Stimulated activated CD4-positive, alpha-beta T cell treated with anti-CD3 and anti-CD28 coated beads, Interleukin-4, amount 100 ng/mL, for 24 hours (primary cell): ENCODE results near the gene HFE.
"Not testable (repeated sequence)": the region's sequence is repeated elsewhere in the genome, so short reads cannot be mapped to it uniquely, and the experiment has no call there.

Experiments
- DNase-seq: peaks from one replicate; pipeline ENCODE4 v3.0.0-alpha.2; 2020

Gene HFE

DNA sequence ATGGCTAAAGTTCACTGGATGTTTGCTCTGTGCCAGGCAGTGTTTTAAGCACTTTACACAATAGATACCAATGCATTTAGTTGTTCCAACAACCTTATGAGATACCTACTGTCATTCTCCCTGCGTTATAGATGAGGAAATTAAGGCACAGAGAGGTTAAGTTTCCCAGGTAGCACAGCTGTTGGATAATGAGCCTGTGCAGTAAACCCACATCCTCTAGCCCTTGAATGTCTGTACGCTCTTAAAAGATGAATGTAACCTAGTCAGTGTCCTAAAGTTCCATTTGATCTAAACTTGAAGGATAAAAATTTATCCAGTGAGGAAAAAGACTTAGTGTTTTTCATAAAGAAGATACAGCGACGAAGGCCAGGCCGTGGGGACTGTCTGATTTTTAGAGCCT is 28.0 kb downstream of the HFE start:
- no peak for DNase-seq

- no peak for DNase-seq
Observed at GRCh38 chr6:26116267-26116666, 29.0 kb downstream of the HFE start.

GRCh38 chr6:26118999-26119398 is 31.8 kb downstream of the HFE start:
- DNase-seq = no peak

GRCh38 chr6:26120115-26120514 is 32.9 kb downstream of the HFE start:
- DNase-seq = not testable (repeated sequence)

- DNase-seq = no peak
Observed at GRCh38 chr6:26120807-26121140, 33.5 kb downstream of the HFE start.

DNA sequence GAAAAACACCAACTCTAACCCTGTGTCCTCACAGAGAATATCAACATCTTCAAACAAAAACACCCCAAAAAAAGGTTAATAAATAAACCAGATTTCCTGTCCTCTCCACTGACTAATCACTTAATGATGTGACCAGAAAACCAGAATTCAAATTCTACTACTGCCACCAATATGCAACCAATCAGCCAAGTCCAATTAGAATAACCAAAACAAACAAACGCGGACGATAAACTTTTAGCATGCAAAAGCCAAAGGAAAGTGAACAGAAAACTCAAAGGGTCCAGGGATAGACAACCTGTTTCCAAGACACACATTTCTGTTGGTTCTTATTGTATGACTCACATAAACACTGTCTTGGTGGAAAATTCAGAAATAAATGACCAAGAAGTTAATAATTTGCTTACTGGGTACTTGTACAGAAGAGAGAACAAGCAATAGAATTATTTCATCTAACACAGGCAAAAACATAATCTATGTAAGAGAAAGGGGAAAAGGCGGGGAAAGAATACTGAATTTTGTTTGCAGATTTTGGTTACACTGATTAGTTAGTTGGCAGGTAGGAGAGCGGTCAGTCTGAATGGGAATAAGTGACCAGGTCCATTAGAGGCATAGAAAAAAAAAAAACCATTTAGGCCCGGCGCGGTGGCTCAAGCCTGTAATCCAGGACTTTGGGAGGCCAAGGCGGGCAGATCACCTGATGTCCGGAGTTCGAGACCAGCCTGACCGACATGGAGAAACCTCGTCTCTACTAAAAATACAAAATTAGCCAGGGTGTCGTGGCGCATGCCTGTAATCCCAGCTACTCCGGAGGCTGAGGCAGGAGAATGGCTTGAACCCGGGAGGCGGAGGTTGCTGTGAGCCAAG is 34.1 kb downstream of the HFE start:
- no peak for DNase-seq

DNA sequence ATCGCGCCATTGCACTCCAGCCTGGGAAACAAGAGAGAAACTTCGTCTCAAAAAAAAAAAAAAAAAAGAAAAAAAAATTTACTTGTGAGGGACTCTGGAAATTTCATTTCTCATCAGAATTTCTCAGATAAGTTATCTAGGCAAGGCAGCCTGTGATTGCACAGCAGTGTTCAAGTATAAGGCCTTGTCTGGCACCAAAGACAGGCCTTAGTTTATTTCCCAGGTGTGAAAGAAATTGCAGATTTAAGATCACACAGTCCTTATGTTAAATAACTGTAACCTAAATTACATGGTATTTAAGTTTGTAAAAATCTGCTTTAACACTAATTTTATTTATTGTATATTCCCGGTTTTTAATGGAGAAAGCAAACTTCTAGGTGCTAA is 34.8 kb downstream of the HFE start:
- no peak for DNase-seq

DNA sequence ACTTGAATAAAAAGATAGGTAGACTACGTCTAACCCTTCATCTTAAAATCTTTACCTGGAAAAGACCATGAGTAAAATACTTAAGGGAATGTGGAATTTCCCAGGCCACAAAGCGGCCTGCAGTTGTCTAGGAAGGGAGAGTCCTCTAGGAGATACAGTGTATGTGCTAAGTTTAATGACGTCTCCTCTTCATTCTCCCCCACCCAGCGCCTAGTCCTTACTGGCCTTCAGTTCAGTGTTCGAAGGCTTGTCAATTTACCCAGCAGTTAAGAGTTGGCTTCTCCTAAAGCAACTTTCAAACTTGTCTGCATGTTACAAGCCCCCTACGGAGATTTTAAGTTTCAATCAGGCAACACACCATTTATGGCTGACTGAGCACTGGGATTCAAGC is 35.2 kb downstream of the HFE start:
- DNase-seq = no peak

DNA sequence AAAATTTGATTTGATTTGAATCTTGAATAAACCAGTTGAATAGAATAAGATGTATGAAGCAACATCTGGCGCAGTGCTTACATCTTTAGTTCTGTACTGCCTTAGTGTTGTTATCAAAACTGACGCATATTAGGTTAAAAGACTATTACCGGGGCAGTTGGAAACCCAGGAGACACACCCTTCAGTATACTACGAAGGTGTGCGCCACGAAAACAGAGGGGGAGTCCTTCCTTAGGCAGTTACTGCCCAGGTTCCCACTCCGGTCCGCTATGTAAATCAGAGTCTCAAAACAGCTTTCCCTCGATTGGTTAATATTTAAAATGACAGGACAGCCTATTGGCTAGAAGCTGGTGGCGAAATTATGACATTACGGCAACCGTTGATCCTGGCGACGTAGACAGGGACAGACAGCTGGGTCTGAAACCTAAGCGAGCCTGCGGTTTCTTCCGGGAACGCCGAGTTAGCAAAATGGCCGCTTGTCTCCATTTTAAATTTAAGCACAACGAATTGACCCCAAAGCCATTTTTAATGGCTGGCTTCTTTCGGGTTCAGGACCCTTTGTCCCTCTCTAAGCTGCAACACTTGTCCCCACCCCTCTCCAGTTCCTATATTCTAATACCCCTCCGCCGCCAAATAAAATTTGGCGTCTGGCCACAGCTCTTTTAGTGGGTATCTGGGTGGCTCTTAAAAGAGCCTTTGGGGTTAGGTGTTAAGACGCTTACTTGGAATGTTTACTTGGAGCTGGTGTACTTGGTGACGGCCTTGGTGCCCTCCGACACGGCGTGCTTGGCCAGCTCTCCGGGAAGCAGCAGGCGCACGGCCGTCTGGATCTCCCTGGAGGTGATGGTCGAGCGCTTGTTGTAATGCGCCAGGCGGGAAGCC is 35.8 kb downstream of the HFE start:
- DNase-seq = peak; percentile 96

GRCh38 chr6:26123675-26123946 is 36.4 kb downstream of the HFE start:
- no peak for DNase-seq

DNA sequence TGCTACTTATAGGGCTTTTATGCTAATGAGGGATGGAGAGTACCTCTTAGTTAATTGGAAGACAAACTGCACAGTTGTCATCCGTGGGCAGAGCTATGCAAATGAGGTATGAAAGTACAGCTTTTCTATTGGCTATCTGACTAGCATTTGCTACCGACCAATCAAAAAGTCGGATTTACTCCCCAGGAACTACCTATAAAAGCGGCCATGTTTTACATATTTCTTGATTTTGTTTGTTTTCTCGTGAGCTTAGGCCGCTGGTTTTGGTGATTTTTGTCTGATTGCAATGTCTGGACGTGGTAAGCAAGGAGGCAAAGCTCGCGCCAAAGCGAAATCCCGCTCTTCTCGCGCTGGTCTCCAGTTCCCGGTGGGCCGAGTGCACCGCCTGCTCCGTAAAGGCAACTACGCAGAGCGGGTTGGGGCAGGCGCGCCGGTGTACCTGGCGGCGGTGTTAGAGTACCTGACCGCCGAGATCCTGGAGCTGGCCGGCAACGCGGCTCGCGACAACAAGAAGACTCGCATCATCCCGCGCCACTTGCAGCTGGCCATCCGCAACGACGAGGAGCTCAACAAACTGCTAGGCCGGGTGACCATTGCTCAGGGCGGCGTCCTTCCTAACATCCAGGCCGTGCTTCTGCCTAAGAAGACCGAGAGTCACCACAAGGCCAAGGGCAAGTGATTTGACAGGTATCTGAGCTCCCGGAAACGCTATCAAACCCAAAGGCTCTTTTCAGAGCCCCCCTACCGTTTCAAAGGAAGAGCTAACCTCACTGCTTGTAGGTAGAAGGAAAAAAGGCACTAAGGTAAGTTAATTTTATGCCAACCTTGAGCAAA is 36.9 kb downstream of the HFE start:
- DNase-seq = peak; percentile 81

DNA sequence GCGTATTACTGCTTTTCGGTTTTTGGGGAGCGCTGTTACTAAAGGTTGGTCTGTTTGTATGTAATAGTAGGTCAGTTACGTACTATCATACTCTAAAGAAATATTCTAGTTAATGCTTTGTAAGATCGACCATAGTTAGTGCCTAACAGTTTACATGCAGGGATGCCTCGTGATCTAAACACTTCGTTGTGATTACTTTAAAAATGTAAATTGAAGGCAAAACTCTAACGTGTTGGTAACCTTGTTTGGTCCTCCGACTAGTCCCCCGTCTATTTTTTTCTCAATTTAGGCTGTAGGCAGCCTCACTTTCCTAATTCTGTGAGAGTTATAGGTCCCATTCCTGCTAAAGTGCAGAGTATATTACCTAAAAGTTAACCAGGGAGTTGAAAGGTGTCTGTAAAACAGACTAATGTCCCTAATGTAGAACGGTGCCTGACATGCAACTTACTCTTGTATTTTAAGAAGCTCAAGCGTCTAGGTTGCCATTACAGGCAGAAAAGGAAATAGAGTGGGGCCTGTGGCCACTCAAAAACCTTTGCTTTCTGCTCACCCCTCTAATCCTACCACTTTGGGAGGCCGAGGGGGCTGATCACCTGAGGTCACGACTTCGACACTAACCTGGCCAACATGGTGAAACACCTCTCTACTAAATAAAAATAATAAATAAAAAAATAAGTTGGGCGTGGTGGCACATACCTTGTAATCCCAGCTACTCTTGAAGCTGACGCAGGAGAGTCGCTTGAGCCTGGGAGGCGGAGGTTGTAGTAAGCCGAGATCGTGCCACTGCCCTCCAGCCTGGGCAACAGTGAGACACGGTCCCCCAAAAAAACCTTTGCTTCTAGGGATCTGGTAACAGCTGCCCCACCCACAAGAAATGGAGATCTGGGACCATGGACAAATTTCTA is 37.8 kb downstream of the HFE start:
- no peak for DNase-seq

GRCh38 chr6:26126394-26127235 is 39.4 kb downstream of the HFE start:
- DNase-seq = no peak

DNA sequence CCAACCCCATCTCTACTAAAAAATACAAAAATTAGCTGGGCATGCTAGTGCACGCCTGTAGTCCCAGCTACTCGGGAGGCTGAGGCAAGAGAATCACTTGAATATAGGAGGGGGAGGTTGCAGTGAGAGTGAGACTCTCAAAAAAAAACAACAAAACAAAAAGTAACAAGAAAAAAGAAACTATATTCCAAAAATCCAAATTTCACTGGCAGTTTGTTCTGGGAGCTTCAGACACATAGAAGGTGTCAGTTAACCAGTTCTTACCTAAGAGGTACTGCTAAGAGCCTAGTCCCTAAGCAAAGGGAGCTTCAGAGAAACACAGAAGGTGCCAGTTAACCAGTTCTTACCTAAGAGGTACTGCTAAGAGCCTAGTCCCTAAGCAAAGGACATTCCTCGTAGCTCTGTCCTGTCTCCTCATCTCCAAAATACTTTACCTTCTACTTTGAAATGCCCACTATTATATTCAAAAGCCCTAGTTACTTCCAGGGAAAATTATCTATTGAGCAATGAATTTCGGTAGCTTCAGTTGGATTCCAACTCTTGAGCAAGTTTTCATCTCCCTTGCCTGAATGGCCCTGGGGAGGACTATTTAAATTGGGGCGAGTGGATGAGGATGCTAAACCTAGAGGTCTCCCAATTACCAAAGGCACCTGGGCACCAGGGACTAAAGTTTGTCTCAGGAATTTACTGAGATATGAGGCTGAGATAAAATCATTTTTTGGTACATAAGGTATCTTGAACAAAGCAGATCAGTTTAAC is 41.0 kb downstream of the HFE start:
- no peak for DNase-seq

DNA sequence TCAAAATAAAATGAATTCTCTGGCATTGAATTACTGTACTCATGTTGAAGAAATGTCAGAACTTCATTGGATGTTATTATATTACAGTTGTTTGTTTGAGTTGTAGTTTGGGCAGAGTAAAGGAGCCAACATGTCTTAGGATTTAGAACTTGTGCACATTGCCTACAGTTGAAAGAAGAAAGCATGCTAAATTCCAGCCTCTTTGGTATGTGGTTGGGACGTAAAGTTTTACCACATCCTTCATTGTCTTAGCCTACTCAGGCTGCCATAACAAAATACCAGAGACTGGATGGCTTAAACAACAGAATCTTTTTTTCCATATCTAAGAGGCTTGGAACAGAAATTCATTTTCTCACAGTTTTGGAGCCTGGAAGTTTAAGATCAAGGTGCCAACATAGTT is 42.4 kb downstream of the HFE start:
- no peak for DNase-seq

DNA sequence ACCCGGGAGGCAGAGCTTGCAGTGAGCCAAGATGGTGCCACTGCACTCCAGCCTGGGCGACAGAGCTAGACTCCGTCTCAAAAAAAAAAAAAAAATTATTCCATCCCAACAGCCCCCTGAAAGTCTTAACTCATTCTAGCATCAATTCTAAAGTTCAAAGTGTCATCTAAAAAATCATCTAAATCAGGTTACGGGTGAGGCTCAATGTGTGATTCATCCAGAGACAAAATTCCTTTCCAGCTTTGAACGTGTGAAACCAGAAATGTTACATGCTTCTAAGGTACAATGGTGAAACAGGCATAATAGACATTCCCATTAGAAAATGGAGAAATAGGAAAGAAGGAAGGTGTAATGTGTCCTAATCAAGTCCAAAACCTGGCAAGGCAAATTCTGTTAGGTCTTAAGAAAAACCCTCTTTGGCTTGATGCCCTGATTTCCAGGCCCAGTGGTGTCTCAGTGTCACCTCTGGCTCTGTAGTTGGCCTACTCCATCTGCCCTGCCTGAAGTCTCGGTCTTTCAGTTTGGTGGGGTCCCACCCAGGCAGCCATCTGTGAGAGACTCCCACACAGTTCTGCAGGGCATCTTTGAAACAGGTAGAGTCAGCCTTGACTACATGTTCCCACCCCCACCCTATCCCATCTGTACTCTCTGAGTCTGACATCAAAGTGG is 43.5 kb downstream of the HFE start:
- DNase-seq = no peak

- no peak for DNase-seq
Observed at GRCh38 chr6:26131618-26132017, 44.4 kb downstream of the HFE start.

DNA sequence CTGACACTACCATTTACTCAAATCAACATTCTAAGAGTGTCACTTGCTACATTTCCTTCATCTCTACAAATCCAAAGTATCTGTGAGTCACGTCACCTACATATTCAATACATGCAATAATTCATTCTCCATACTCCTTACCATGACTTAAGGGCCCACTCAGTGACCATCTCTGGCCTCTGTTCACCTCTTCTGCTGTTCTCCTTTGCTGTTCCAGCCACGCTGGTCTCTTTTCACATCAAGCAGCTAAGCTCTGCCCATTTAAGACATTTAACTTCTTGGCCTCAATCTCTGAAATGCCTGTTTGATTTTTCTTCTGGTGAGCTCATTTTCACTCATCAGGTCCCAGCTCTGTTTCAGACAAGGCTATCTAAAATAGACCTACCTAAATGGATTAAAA is 46.5 kb downstream of the HFE start:
- DNase-seq = no peak

DNA sequence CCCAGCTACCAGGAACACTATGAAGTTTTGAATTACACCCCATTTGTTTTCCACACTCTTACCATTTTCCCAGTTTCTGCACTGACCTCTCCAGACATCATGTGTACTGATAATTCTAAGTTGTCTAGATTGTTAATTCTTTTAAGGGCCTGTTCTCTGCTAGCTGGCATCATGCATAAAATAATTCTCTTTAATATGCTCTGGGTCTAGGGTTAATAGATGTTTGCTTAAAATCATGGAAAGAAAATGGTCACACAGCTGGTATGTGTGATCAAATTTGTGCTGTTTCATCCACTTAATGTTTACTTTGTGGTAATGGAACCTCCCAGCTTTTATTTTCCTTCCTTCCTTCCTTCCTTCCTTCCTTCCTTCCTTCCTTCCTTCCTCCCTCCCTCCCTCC is 49.1 kb downstream of the HFE start:
- no peak for DNase-seq

DNA sequence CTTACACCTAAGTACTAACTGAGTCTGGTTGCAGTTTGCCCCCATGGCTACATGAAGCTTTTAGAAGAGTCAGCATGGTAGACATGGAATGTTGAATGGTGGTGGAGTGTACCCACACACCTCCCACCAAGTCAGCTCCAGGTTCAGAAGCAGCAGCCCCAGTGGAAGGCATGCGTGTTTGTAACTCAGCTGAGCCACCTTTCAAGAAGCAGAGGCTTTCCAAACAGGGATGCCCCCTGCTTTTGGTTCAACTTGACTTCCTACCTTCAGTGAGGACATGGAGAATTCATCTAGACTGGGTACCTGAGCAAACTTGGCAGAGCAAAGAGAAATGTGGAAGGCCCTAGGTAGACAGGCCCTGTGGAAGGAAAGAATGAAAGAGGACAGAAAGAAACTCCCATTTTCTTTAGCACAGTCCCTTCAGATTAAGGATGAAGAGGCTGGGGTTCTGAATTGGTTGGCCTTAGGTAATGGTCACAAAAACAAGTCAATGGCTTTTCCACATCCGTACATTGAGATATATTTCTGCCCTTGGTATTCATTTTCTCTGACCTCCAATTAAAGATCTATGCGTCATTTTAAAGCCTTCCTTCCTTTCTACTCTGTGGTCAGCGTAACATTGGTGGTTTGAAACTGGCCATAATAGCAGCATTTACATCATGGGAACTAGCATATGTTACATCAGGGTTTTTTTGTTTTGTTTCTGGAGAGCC is 53.2 kb downstream of the HFE start:
- DNase-seq = no peak
